ENCODE measurements around the gene HSDL2. TPM values are rescaled to one million over a fixed set of nuclear protein-coding genes. Genes with fewer than 3 reads are reported as not detected.
A peak's percentile ranks its signal among the peaks of the same experiment; 100 is the strongest.

Gene HSDL2
- total and polyA plus RNA-seq, 10 of the 15 experiments (the other 5 are each of a cell fraction or from before 2014, with no cell fraction given) = 20.9 to 46.1 (median 27.0) TPM

DNA sequence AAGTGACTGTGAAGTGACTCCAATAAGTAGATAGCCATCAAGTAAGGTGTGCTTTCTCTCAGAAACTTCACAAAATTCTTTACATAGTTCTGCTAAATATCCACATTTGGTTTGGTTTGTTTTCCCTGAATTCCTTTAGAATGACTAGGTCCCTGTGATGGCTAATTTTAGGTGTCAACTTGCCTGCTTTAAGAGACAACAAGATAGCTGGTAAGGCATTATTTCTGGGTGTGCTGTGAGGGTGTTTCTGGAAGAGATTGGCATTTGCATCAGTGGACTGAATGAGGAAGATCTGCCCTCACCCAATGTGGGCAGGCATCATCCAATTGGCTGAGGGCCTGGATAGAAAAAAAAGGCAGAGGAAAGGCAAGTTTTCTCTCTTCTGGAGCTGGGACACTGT is 38.2 kb upstream of the HSDL2 start (continued):
- no peak for TF ChIP-seq RELA (IDR thresholded peaks at IDR 0.05; ENCODE audit: borderline replicate concordance, partially characterized antibody)

DNA sequence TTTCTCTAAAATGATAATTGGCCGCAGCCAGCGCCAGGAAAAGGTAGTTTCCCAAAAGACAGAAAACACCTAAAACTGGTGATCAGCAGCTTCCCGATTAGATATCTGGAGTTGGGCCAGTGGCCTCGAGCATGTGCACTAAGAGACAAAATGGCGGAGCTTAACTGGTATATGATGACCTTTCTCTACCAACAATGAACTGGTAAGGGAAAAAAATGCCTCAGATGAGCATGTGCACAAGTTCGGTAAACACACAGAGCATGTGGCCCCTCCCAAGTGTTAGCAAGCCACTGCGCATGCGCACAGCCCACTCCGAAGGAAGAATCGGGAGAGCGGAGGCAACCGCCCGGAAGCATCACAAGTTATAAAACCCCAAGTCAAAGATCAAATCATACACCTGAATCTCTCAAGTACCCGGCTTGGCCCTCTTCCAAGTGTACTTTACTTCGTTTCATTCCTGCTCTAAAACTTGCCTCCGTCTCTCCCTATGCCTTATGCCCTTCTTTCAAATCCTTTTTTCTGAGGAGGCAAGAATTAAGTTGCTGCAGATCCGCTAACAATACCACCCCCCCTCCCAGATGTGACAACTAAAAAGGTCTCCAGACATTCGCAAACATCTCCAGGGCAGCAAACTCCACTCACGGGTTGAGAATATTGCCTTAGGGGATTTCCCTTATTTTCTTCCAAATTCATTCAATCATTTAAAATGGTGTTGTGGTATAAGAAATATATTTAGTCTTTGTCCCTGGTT is 31.5 kb upstream of the HSDL2 start:
- no peak for FAIRE-seq

More for the DNA sequence above, 31.5 kb upstream of the HSDL2 start:
- Histone ChIP-seq H3K27me3 (replicated peaks in 1 of 2; ENCODE audit: control insufficient read depth in 2 of 2, insufficient read depth in 2 of 2, low read length in 1 of 2) (no peaks in the 10 kb centered on the region), H3K27ac (ENCODE audit: control insufficient read depth, insufficient read depth) (no peak overlapping the region), H3K4me1 (ENCODE audit: control insufficient read depth, insufficient read depth, low read length) (no peaks in the 10 kb centered on the region), H3K36me3 (ENCODE audit: control insufficient read depth in 2 of 2, insufficient read depth in 2 of 2, low read length in 1 of 2) (no peaks in the 10 kb centered on the region), H3K9ac (ENCODE audit: control insufficient read depth, insufficient read depth, low read length) (no peak overlapping the region), H3K4me2 (ENCODE audit: control insufficient read depth, insufficient read depth) (peak overlapping the region; percentile 5), H3K9me3 (replicated peaks; ENCODE audit: control insufficient read depth, insufficient read depth, low read length) (no peaks in the 10 kb centered on the region), H3K79me2 (ENCODE audit: control insufficient read depth, insufficient read depth, low read length) (no peaks in the 10 kb centered on the region), H4K20me1 (ENCODE audit: control insufficient read depth, insufficient read depth) (no peaks in the 10 kb centered on the region), H3K4me3 (peak overlapping the region; percentile 21; the same call in 1 of the 2 replicates), H2AFZ (ENCODE audit: control insufficient read depth, low read depth, low read length) (peak overlapping the region; percentile 76)
- in situ Hi-C loops (cut with MboI) = no loop called here
- ChIA-PET RAD21 (ENCODE audit: unreplicated experiment) (no interaction called here), CTCF (no interaction called here), SMC1A (ENCODE audit: uncharacterized antibody, unreplicated experiment) (no interaction called here), POLR2A (no interaction called here)
- DNase-seq (ENCODE audit: low read depth, low spot score) = no peak
- no peak for ATAC-seq
- TF ChIP-seq YY1 (IDR thresholded peaks at IDR 0.05; ENCODE audit: low read depth, low read length) = peak; percentile 73
- TF ChIP-seq JUND (IDR thresholded peaks at IDR 0.05; ENCODE audit: low read depth, low read length) = no peak
- TF ChIP-seq, protein P1, sequence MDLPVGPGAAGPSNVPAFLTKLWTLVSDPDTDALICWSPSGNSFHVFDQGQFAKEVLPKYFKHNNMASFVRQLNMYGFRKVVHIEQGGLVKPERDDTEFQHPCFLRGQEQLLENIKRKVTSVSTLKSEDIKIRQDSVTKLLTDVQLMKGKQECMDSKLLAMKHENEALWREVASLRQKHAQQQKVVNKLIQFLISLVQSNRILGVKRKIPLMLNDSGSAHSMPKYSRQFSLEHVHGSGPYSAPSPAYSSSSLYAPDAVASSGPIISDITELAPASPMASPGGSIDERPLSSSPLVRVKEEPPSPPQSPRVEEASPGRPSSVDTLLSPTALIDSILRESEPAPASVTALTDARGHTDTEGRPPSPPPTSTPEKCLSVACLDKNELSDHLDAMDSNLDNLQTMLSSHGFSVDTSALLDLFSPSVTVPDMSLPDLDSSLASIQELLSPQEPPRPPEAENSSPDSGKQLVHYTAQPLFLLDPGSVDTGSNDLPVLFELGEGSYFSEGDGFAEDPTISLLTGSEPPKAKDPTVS (IDR thresholded peaks at IDR 0.05; ENCODE audit: low read depth, low read length) = no peak
- no peak for TF ChIP-seq MTA2 (IDR thresholded peaks at IDR 0.05; ENCODE audit: low read depth)
- no peak for TF ChIP-seq PAX5 (IDR thresholded peaks at IDR 0.05; ENCODE audit: borderline replicate concordance, low read depth, low read length)
- no peak for TF ChIP-seq BACH1 (IDR thresholded peaks at IDR 0.05; ENCODE audit: borderline replicate concordance)
- no peak for TF ChIP-seq BCL11A (IDR thresholded peaks at IDR 0.05; ENCODE audit: low read depth, low read length)
- 61% methylated on average over 19 of the region's 19 CpGs for WGBS (ENCODE audit: insufficient coverage, insufficient replicate concordance, low lambda C conversion rate, missing lambda C conversion rate)
- intact Hi-C loops (cut with micrococcal nuclease; ENCODE audit: unreplicated experiment) = no loop called here
- no TSS peak for BruUV-seq (replicated peaks)
